ENCODE measurements around the gene EPHA4. TPM values are rescaled to one million over a fixed set of nuclear protein-coding genes. Genes with fewer than 3 reads are reported as not detected.

The EPHA4 gene
- total RNA-seq, result 1 to 10 TPM; 6.3 to 7.0 TPM

DNA sequence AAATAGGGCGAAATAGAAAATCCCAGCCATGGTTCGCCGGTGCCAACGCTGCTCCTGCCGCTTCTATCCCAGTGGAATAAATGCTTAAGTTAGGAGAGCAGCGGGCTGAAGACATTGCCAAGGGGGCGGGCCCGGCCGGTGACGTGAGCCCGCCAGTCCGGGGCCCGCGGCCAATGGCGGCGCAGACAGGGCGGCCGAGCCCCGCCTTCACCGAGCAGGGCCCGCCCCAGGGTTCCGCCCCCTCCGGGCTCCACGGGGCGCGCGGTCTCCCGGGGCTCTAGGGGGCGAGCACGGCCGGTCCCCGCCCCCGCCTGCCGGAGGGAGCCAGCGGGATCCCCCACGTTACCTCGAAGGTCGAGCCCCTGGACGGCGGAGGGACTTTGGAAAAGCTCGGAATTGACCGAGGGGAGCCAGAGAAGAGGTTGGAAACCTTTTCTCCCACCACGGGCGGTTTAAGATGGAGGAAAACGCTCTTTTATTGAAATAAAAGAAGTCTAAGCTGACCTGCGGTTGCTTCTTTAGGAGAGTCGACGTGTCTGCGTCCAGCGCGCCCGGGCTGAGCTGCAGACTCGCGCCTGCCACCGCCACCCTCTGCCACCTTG lies at the start of gene EPHA4:
TSS of gene EPHA4 (minus strand) at position 86 of the 602 bp plus-strand sequence. CDS start at position 30, 56 bp downstream.
- peak within 1 kb of the TSS; percentile 81 for H3K4me3 Mint-ChIP-seq
- H3K36me3 Mint-ChIP-seq, result peaks cover 2% of the 10 kb centered on the region
- ChIA-PET CTCF (interaction anchor here (0.6 to 3.0 kb wide), 10 partner anchors 14 to 1140 kb away, joined by 3 to 13 read pairs (median 4); no protein-coding TSS in a partner anchor), POLR2A (interaction anchor here (1.0 to 2.5 kb wide), 2 partner anchors 39 to 54 kb away, joined by 3 to 6 read pairs; no protein-coding TSS in a partner anchor)
- peak within 1 kb of the TSS; percentile 66 for H3K27ac Mint-ChIP-seq
- H3K4me1 Mint-ChIP-seq (ENCODE audit: low read depth), result peaks cover 41% of the 10 kb centered on the region
- H3K27me3 Mint-ChIP-seq, result peaks cover 27% of the 10 kb centered on the region
- peak; percentile 87 for DNase-seq
- H3K9me3 Mint-ChIP-seq, result no peaks in the 10 kb centered on the region
- intact Hi-C loops (cut with micrococcal nuclease), result loop anchor here (1.0 to 10.0 kb wide), 12 partner anchors 13 to 1835 kb away; partner anchors contain the start of gene SGPP2

DNA sequence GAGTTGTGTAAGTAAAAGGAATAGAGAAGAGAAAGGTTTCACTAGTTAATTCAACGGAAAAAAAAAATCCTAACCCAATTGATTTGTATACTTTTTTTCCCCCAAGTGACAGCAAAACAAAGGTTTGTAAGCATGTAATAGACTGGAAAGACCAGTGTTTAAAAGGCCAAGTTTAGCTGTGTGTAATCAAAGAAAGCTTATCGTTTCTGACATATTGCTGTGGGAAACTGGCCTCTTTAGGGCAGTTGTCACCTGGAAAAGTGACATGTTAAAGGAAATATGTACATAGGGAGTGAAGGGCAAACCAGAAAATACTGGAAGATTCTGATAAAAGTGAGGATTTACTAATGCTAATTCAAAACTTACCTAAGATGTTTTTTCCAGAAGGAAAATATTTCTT lies 45.9 kb upstream of the EPHA4 start:
- intact Hi-C loops (cut with micrococcal nuclease), result no loop called here
- ChIA-PET CTCF (no interaction called here), POLR2A (no interaction called here)
- H3K27ac Mint-ChIP-seq, result no peak overlapping the region
- H3K36me3 Mint-ChIP-seq, result no peaks in the 10 kb centered on the region
- no peaks in the 10 kb centered on the region for H3K4me1 Mint-ChIP-seq (ENCODE audit: low read depth)
- H3K27me3 Mint-ChIP-seq, result no peaks in the 10 kb centered on the region
- H3K4me3 Mint-ChIP-seq, result no peak overlapping the region
- no peak for DNase-seq
- no peaks in the 10 kb centered on the region for H3K9me3 Mint-ChIP-seq

DNA sequence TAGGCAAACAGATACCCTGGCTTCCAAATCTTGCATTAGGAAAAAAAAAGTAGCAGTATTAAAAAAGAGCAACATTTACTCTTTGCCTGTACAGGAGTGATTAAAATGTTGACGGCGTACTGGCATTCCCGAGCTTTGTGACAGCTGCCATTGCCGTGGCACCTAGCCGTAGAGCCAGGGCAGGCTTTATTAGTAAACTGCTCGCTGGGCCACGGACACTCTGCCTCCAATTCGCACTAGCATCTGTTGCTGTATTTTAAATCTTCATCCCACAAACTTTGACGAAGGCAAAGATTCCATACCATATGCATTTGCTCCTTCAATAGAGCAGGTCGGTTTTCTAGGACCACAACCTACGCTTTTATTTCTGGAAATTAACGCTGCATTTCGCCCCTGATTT lies 44.5 kb upstream of the EPHA4 start:
- Mint-ChIP-seq H3K27ac (no peak overlapping the region), H3K36me3 (no peaks in the 10 kb centered on the region), H3K4me3 (no peak overlapping the region), H3K4me1 (ENCODE audit: low read depth) (no peaks in the 10 kb centered on the region), H3K9me3 (no peaks in the 10 kb centered on the region), H3K27me3 (peaks cover 5% of the 10 kb centered on the region)
- POLR2A ChIA-PET, result no interaction called here
- CTCF ChIA-PET, result interaction anchor here (0.6 kb wide), 1 partner anchor 316 kb away, joined by 3 read pairs; no protein-coding TSS in a partner anchor
- no peak for DNase-seq
- intact Hi-C loops (cut with micrococcal nuclease), result no loop called here

DNA sequence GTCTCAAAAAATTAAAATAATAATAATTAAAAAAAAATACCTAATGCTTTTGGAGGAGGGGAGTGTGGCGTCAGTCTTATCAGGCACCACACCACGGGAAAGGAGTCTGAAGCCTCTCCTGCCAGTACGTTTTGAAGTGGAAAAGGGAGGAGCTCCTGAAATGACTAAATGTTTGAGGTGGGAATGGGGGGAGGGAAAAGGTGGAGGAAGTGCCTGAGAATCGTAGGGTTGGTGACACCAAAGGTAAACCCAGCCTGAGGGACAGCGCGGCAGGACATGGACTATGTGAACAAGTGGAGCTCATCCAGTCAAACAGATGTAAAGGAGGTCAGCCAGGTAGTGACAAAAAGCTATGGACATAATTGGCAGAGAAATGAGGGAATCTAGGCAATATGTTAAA lies 42.2 kb upstream of the EPHA4 start:
- intact Hi-C loops (cut with micrococcal nuclease), result no loop called here
- Mint-ChIP-seq H3K36me3 (no peaks in the 10 kb centered on the region), H3K4me1 (ENCODE audit: low read depth) (no peaks in the 10 kb centered on the region), H3K9me3 (no peaks in the 10 kb centered on the region), H3K4me3 (no peak overlapping the region), H3K27ac (no peak overlapping the region), H3K27me3 (peaks cover 14% of the 10 kb centered on the region)
- DNase-seq, result no peak
- POLR2A ChIA-PET, result no interaction called here
- CTCF ChIA-PET, result no interaction called here

DNA sequence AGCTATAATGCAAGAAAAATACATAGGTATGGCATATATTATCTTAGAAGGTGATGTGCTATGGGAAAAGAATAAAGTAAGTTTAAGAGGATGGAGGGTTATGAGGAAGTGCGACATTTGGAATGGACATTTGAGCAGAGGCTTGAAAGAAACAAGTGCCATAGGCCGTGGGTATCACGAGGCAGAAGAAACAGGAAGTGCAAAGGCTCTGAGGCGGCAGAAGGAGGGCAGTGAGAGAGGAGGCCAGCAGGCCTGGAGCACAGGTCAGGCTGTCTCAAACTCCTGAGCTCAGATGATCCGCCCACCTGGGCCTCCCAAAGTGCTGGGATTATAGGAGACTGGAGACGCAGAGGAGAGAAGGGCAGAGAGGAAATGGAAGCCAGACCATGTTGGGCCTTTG lies 40.7 kb upstream of the EPHA4 start:
- ChIA-PET POLR2A (no interaction called here), CTCF (no interaction called here)
- intact Hi-C loops (cut with micrococcal nuclease), result no loop called here
- no peak overlapping the region for H3K27ac Mint-ChIP-seq
- no peak overlapping the region for H3K4me3 Mint-ChIP-seq
- DNase-seq, result no peak
- H3K27me3 Mint-ChIP-seq, result peaks cover 14% of the 10 kb centered on the region
- H3K4me1 Mint-ChIP-seq (ENCODE audit: low read depth), result no peaks in the 10 kb centered on the region
- no peaks in the 10 kb centered on the region for H3K36me3 Mint-ChIP-seq
- no peaks in the 10 kb centered on the region for H3K9me3 Mint-ChIP-seq

DNA sequence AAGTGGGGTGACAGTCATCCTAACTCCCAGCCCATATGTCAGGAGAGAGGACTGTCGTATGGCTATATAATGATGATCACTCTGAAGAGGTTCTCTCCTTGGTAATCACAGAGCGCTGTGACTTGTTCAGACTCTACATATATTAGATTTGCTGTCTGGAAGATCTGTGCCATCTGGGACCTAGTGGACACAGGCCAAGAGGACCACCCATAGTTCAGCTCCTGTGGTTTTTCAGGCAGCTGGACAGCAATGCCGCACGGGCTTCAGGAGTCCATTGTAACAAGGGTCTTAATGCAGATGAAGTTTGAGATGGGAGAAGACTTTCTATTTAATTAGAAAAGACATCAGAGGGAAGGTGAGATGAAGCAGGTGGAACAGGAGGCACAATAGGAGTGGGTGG lies 40.1 kb upstream of the EPHA4 start:
- DNase-seq, result no peak
- H3K36me3 Mint-ChIP-seq, result no peaks in the 10 kb centered on the region
- H3K27ac Mint-ChIP-seq, result no peak overlapping the region
- no peaks in the 10 kb centered on the region for H3K4me1 Mint-ChIP-seq (ENCODE audit: low read depth)
- H3K9me3 Mint-ChIP-seq, result no peaks in the 10 kb centered on the region
- ChIA-PET POLR2A (no interaction called here), CTCF (no interaction called here)
- no peak overlapping the region for H3K4me3 Mint-ChIP-seq
- intact Hi-C loops (cut with micrococcal nuclease), result no loop called here
- peaks cover 14% of the 10 kb centered on the region for H3K27me3 Mint-ChIP-seq

DNA sequence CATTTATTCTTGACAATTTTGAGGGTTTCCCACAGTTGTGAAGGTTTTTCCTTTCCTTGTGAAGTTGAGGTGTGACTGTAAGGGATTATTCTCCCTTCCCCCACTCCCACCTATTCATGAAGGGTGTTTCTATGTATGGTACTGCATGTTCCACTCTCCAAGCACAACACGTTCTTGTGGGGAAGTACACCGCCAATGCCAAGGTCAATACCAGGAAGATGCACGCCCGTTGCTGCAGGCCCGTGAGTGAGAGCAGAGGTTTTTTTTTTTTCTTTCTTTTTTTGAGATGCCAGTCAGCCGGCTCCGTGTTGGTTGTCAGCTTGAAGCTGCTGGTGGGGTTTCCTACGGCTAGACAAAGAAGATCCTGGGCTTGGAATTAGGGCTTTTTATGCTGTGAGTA lies 38.6 kb upstream of the EPHA4 start:
- Mint-ChIP-seq H3K27ac (no peak overlapping the region), H3K27me3 (peaks cover 14% of the 10 kb centered on the region)
- intact Hi-C loops (cut with micrococcal nuclease), result no loop called here

DNA sequence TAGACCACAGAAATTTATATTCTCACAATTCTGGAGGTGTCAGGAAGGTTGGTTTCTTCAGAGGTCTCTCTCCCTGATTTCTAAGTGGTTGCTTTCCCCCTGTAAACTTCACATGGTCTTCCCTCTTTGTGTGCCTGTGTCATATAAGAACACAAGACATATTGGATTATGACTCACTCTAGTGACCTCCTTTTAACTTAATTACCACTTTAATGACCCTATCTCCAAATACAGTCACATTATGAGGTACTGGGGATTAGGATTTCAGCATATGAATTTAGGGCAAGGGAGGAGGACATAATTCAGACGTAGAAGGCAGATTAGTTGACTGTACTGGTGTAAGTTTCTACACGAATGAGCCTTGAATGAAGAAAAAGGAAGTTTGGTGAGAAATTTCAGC lies 38.2 kb upstream of the EPHA4 start:
- Mint-ChIP-seq H3K27me3 (peaks cover 14% of the 10 kb centered on the region), H3K9me3 (no peaks in the 10 kb centered on the region), H3K36me3 (no peaks in the 10 kb centered on the region), H3K4me3 (no peak overlapping the region), H3K4me1 (ENCODE audit: low read depth) (no peaks in the 10 kb centered on the region), H3K27ac (no peak overlapping the region)
- DNase-seq, result no peak
- CTCF ChIA-PET, result no interaction called here
- intact Hi-C loops (cut with micrococcal nuclease), result no loop called here
- POLR2A ChIA-PET, result no interaction called here

More for the DNA sequence above, 38.6 kb upstream of the EPHA4 start:
- DNase-seq, result no peak
- POLR2A ChIA-PET, result no interaction called here
- Mint-ChIP-seq H3K4me3 (no peak overlapping the region), H3K9me3 (no peaks in the 10 kb centered on the region), H3K4me1 (ENCODE audit: low read depth) (no peaks in the 10 kb centered on the region), H3K36me3 (no peaks in the 10 kb centered on the region)
- CTCF ChIA-PET, result no interaction called here

DNA sequence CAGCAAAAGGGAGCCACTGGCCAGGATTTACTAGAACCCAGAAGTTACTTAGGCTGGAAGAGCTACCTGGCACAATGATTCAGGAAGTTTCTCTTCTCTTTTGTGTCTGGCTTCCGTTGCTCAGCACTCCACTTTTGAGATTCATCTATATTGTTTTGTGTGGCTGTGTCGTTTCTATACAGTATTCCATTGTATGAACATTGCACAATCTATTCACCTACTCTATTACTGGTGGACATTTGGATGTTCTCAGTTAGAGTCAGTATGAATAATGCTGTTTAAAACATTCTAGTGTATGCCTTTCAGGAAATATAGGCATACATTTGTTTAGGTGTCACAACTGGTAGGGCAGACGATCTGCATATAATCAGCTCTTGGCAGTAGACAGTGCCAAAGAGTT lies 36.3 kb upstream of the EPHA4 start:
- ChIA-PET CTCF (no interaction called here), POLR2A (no interaction called here)
- no peaks in the 10 kb centered on the region for H3K36me3 Mint-ChIP-seq
- H3K27ac Mint-ChIP-seq, result no peak overlapping the region
- H3K4me3 Mint-ChIP-seq, result no peak overlapping the region
- no peaks in the 10 kb centered on the region for H3K9me3 Mint-ChIP-seq
- no peaks in the 10 kb centered on the region for H3K4me1 Mint-ChIP-seq (ENCODE audit: low read depth)
- DNase-seq, result no peak
- peaks cover 14% of the 10 kb centered on the region for H3K27me3 Mint-ChIP-seq
- intact Hi-C loops (cut with micrococcal nuclease), result no loop called here

DNA sequence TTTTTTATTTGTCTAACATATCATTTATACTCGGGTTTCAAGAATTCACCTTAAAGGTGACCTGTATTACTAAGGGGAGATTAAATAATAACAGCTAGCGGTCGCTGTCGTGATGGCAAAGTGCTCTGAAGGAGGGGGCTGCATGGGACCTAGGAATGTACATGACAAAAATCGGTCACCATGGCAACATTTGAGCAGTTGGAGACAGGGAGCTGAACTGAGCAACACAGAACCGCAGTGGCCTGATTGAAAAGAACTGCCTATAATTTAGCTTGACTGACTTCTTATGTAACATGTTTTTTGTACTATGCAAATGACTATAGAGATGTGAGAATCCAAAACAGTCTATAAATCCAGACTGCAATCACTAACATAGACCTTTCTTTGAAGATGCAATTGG lies 34.3 kb upstream of the EPHA4 start:
- ChIA-PET CTCF (no interaction called here), POLR2A (no interaction called here)
- H3K27me3 Mint-ChIP-seq, result peaks cover 11% of the 10 kb centered on the region
- DNase-seq, result no peak
- intact Hi-C loops (cut with micrococcal nuclease), result no loop called here
- H3K27ac Mint-ChIP-seq, result no peak overlapping the region
- no peaks in the 10 kb centered on the region for H3K9me3 Mint-ChIP-seq
- no peaks in the 10 kb centered on the region for H3K4me1 Mint-ChIP-seq (ENCODE audit: low read depth)
- no peaks in the 10 kb centered on the region for H3K36me3 Mint-ChIP-seq
- no peak overlapping the region for H3K4me3 Mint-ChIP-seq

DNA sequence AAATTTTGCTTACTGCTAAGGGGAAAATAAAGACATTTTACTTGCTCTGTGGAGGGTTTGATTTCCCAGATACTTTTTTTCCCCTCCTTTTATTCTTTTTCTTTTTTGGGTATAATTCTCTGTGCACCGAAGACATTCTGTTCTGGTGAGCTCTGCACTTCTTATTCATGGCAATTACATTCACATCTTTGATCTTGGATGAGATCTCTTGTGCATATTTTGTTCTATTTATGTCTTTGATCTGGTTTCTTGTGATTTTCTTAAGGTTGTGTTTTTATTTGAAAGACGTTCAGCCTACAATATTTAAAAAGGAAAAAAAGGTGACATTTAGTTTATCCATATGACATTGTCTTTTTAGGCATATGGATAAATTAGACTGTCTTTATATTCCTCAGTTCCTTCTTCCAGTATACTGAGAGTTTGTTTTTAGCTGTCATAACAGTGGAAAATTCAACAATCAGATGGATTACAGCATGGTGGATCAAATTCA lies 33.7 kb upstream of the EPHA4 start:
- H3K9me3 Mint-ChIP-seq, result no peaks in the 10 kb centered on the region
- POLR2A ChIA-PET, result no interaction called here
- H3K36me3 Mint-ChIP-seq, result no peaks in the 10 kb centered on the region
- no peaks in the 10 kb centered on the region for H3K4me1 Mint-ChIP-seq (ENCODE audit: low read depth)
- H3K27me3 Mint-ChIP-seq, result peaks cover 9% of the 10 kb centered on the region
- no peak overlapping the region for H3K4me3 Mint-ChIP-seq
- CTCF ChIA-PET, result no interaction called here
- no peak for DNase-seq
- intact Hi-C loops (cut with micrococcal nuclease), result no loop called here
- no peak overlapping the region for H3K27ac Mint-ChIP-seq

DNA sequence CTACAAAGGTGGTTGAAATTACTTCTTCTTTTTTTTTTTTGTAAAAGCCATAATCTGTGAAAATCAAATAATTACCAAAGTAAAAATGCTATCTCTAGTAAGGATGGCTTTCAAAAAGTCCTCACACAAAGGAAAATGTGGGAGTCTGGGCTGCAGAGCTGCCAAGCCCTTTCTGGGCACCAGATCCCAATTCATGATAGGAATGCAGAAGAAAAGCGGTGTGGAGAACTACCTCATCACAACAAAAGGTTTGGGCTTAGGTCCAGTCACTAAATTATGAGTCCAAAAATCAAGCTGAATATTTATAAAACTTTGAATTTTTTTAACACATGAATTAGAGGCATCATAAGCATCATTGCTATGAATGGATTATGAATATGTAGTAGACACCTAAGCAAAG lies 30.8 kb upstream of the EPHA4 start:
- ChIA-PET POLR2A (no interaction called here), CTCF (no interaction called here)
- intact Hi-C loops (cut with micrococcal nuclease), result no loop called here

DNA sequence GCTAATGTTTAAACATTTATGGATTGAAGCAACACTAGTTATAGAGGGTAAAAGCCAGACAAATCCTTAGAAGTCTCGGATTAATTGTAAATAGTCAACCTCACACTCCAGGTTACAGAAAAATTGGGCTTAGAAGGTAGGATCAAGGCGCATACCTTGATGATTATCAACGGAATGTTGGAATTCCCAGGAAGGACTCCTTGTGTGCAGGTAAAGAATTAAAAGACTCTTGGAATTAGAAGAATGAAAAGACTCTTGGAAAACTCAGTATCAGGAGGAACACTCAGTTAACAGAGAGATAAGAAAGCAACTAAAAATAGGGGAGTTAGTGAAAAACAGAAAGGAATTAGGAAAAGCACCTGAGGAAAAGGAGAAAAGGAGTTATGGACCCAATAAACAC lies 29.3 kb upstream of the EPHA4 start:
- DNase-seq, result no peak
- ChIA-PET POLR2A (no interaction called here), CTCF (no interaction called here)
- Mint-ChIP-seq H3K4me1 (ENCODE audit: low read depth) (no peaks in the 10 kb centered on the region), H3K4me3 (no peak overlapping the region), H3K27ac (no peak overlapping the region), H3K9me3 (no peaks in the 10 kb centered on the region), H3K36me3 (no peaks in the 10 kb centered on the region), H3K27me3 (peaks cover 5% of the 10 kb centered on the region)
- intact Hi-C loops (cut with micrococcal nuclease), result no loop called here

More for the DNA sequence above, 30.8 kb upstream of the EPHA4 start:
- no peak overlapping the region for H3K27ac Mint-ChIP-seq
- DNase-seq, result no peak
- no peaks in the 10 kb centered on the region for H3K36me3 Mint-ChIP-seq
- H3K4me3 Mint-ChIP-seq, result no peak overlapping the region
- no peaks in the 10 kb centered on the region for H3K9me3 Mint-ChIP-seq
- H3K27me3 Mint-ChIP-seq, result peaks cover 5% of the 10 kb centered on the region
- no peaks in the 10 kb centered on the region for H3K4me1 Mint-ChIP-seq (ENCODE audit: low read depth)

Data from activated CD4-positive, alpha-beta memory T cell treated with anti-CD3 and anti-CD28 coated beads for 36 hours (primary cell).